Measurements from ENCODE around the gene TMEM154. TPM values are rescaled to one million over a fixed set of nuclear protein-coding genes. Genes with fewer than 3 reads are reported as not detected.
A peak's percentile ranks its signal among the peaks of the same experiment; 100 is the strongest.
"Not testable (repeated sequence)": the region's sequence is repeated elsewhere in the genome, so short reads cannot be mapped to it uniquely, and the experiment has no call there.

The TMEM154 gene
- total RNA-seq, 1 donor from 2014 or later = 120 TPM

DNA sequence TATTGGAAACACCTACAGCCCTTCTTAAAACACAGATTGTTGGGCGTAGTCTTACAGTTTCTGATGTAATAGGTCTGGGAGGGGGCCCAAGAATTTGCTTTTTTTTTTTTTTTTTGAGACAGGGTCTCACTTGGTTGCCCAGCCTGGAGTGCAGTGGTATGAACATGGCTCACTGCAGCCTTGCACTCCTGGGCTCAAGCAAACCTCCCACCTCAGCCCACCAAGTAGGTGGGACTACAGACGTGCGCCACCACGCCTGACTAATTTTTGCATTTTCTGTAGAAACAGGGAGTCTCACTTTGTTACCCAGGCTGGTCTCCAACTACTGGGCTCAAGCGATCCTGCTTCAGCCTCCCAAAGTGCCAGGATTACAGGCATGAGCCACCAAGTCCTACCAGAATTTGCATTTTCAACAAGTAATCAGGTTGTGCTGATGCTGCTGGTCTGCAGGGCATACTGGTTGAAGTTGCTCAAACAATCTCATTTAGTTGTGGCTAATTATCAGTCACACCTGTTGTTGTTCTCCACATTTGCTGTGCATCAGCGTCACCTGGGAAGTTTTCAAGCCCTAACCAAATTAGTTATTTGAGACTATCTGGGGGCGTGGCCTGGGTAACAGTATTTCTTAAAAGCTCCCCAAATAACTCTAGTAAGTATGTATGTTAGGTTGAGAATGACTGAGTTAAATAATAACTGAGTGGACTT lies 14.0 kb downstream of the TMEM154 start:
- no peak for ATAC-seq

DNA sequence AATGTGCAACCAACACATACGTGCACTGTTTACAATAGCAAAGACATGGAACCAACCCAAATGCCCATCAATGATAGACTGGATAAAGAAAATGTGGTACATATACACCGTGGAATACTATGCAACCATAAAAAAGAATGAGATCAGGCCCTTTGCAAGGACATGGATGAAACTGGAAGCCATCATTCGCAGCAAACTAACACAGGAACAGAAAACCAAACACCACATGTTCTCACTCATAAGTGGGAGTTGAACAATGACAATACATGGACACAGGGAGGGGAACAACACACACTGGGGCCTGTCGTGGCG lies 15.8 kb downstream of the TMEM154 start:
- not testable (repeated sequence) for ATAC-seq

DNA sequence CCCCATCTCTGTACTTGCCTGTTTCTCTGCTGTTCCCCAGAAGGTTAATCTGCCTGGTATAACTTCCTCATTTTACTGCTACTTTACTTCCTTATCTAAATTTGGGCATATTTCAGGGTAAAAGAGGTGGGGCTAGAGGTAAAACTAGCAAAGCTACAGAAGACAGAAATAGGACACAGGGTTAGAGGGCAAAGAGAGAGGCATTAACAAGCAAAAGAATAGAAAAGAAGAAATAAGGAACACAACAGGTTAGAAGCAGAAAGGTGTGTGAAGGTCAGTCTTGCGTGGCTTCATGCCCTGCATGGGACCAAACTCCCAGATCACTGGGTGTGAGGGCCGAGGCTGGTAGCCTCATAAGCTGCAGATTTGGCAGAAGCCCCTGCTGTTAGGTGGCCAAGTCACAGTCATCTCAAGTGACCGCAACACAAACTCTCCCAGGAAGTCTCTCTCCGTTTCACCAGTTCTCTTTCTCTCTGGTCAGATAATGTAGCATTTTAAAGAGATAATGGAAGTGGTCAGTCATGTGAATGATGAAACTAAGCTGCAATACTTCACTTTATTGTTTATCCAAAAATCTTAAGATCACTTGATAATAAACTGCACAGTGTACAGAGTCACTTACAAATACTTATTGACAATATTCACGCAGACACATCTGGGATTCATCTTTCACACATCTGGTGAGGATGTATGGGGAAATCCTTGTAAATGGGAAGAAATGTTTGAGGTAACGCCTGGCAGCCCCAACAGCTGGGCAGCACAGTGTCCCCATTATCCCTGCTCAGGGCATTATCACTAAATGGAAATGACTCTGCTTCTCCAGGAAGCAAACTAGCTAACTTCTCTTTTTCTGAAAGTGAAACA lies 16.4 kb downstream of the TMEM154 start:
- peak; percentile 35 for ATAC-seq

DNA sequence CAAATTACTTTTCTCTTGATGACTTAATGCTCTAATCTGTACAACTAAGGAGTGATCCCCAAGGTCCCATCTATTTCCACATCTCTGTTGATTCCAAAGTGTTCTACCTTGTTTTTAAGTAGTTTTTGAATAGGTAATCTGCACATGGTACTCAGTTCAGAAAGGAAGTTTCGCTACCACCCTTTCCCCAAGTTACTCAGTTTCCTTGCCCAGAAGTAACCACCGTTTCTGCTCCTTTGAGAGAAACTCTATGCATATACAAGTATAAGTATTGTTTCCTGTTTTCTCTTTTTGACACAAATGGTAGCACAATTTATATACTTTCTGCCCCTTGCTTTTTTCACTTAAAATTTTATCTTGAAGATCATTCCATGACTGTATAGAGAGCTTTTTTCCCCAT lies 18.1 kb downstream of the TMEM154 start:
- ATAC-seq = no peak

DNA sequence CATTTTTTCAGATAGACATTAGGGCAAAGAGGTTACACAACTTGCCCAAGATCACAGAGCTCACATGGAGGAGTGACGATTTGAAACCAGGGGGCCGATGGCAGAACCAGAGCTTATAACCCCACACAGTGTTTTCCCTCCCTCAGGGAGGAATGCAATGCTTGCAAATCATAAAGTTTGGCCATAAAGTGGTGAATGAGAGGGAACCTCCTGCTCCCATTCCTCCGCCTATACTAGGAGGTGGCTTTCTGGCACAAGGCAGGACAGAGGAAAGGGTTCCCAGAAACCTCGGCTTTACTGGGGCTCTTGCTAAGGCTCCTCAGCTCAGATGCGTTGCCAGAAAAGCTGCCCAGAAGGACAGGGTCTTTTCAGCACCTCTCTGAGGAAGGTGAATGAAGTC lies 19.3 kb downstream of the TMEM154 start:
- ATAC-seq = no peak

DNA sequence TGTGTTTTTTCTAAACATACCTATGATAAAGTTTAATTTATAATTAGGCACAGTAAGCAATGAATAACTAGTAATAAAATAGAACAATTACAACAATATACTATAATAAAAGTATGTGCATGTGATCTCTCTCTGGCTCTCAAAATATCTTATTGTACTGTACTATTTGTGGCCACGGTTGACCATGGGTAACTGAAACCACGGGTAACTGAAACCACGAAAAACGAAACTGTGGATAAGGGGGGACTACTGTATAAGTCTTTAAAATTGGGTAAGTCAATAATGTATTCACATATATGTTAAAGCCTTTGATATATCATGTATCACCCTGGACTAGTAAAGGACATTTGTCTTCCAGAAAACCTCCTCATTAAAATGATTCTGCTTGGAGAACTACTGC lies 20.0 kb downstream of the TMEM154 start:
- no peak for ATAC-seq

- ATAC-seq = no peak
Measured at GRCh38 chr4:152657657-152658056, 22.1 kb downstream of the TMEM154 start.

DNA sequence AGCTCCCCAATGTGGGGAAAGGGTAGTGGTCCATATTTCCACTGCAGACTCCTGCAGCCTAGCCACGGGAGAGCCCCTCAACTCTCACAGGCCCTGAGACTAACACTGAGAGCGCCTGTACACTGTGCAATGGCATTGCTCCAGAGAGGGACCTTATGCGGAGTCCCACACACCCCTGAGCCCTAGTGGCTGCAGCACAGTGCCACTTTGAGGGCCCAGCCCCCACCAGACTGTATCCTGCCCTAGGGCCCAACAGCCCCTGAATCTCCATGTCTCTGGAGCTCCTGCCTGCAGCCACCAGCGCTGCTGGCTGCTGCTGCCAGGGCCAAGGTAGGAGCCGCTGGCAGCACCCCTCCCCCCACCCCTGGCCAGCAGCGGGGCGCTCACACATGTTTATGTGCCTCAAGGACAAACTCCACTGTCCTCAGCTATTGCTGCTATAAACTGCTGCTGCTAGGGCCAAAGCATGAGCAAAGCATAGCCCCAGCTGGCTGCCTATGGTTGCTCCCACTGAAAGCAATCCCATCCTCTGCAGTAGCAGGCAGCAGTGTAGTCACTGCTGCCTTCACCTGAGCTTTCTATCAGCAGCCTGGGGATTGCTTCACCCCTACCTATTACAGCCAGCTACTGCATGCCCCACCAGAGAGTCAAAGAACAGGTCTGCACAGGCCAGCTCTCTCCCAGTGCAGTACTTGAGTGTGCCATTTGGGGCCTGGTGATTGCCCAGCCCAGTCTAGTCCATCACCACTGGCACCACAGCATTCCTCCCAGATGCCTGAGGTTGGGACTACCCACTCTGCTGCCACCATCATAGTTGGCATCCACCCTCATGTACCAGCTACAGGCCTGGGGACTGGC lies 24.3 kb downstream of the TMEM154 start:
- peak; percentile 98 for ATAC-seq

DNA sequence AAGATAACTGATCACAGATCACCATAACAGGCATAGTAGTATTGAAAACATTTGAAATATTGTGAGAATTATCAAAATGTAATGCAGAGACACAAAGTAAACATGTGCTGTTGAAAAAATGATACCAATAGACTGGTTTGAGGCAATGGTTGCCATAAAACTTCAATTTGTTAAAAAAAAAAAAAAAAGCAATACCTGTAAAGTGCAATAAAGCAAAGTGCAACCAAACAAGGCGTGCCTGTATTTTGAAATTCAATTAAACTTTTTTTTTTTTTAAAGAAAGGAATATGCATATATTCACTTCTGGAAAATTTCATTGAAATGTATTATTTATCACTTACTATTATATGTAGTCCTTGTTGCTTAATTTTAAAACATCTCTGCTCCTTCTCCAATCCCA lies 27.7 kb downstream of the TMEM154 start:
- ATAC-seq = no peak

DNA sequence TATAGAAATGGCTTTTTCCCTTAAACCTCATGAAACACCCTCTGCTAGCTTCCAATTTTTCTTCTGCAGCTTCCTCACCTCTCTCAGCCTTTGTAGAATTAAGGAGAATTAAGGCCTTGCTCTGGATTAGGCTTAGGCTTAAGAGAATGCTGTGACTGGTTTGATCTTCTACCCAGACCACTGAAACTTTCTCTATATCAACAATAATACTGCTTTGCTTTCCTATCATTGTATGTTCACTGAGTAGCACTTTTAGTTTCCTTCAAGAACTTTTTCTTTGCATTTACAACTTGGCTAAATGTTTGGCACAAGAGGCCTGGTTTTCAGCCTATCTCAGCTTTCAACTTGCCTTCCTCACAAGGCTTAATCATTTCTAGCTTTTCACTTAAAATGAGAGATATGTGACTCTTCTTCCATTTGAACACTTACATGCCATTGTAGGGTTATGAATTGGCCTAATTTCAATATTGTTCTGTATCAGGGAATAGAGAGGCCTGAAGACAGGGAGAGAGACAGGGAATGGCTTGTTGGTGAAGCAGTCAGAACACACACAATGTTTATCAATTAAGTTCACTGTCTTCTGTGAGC lies 28.2 kb downstream of the TMEM154 start:
- no peak for ATAC-seq

GRCh38 chr4:152646221-152646620 lies 33.6 kb downstream of the TMEM154 start:
- ATAC-seq = no peak

GRCh38 chr4:152644130-152644529 lies 35.7 kb downstream of the TMEM154 start:
- ATAC-seq = no peak

DNA sequence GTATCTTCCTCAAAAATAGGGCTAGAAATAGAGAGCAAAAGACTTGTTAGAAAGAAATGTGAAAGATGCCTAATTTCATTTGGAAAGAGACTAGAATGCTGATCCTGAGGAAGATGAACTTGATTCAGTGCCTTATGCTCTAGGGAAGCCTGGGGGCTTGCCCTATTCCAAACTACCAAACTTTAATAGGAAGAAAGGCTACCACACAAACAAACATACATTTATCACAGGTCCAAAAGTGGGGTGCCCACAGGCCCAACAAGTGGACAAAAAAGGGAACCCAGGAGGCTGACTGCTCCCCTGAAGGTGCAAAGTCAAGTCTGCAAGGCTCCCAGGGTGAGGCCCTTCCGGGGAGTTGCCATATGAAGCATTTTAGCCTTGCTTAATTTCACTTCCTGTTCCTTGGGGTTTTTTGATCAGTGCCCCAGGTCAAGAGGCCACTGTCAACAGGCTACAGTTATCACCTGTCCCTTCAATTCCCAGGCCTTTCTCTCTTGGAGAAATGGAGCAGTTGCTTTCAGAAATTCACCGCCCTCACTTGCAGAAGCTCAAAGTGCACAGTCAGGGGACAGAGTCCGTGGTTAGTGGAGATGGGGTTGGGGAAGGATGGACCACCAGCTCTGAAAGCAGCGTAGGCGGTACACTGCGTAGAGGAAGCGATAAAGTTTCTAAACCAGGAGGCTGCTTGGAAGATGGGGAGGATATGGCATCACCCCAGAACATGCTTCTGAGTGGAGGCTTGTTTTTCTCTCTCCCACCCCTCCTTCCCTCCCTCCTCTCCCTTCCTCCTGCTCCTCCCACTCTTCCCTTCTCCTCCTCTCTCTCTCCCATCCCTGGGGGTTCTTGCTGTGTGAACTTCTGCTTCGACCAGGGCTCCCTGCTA lies 36.4 kb downstream of the TMEM154 start:
- peak; percentile 57 for ATAC-seq

GRCh38 chr4:152640058-152640921 lies 39.5 kb downstream of the TMEM154 start:
- no peak for ATAC-seq

- ATAC-seq = no peak
Measured at GRCh38 chr4:152635851-152636250, 43.9 kb downstream of the TMEM154 start.

DNA sequence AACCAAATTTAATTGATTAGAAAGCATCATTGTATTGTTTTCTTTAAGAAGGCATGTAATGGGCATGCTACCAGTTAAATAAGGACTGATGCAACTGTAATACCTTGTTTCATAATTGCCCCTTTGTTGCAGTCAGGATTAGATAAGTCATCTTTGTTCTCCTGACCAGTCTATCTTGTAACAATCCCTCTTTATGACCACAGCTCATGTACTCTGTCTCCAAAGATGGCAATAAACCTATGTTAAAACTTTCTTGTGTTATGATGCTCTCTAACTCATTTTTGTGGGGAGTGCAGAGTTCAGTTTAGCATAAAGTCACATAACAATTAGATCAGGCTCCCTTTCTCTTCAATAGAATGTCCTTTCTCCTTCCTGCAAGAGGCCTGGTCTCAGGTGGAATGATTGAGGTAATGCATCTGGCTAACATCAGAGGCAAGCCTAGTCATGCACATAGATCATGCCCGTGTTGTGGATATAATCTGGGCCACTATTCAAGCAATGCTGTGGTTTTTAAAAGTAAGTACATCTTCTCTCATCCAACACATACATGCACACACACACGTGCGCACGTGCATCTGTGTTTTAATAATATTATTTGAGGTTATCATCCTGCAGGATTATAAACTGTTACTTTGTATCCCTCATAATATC lies 45.6 kb downstream of the TMEM154 start:
- peak; percentile 75 for ATAC-seq

- ATAC-seq = peak; percentile 66
Measured at GRCh38 chr4:152633118-152633517, 46.7 kb downstream of the TMEM154 start.

DNA sequence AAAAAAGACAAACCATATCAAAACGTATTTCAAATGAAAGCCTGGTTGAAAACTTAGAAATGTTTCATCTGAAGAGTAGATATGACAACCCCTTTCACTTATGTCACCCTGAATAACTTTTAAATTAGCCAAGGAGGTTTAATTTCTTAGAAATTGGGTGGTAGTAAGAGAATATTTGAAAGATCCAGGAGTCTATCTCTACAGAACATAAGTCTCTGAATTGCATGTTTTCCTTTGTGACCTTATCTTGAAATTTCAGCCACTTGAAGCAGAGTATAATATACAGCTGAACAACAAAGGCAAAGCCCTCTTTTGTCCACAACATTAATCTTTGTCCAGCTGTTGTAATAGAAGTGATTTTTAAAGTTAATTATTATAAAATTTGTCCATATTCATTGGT lies 49.5 kb downstream of the TMEM154 start:
- no peak for ATAC-seq

GRCh38 chr4:152629908-152630307 lies 49.9 kb downstream of the TMEM154 start:
- ATAC-seq = no peak

GRCh38 chr4:152628128-152628527 lies 51.7 kb downstream of the TMEM154 start:
- no peak for ATAC-seq
